H9 (cell line): Measurements from ENCODE around the gene USP13. TPM values are rescaled to one million over a fixed set of nuclear protein-coding genes. Genes with fewer than 3 reads are reported as not detected.

Source experiments
- DNase-seq: peaks from one replicate; pipeline ENCODE4 v3.0.0-alpha.2; 2017
- H2AFZ ChIP-seq: one replicate; pipeline ENCODE4 v1.6.1; 2013; ENCODE audit warnings: mild to moderate bottlenecking, low read length, control low read depth, moderate library complexity
- H2AK5ac ChIP-seq: 2 replicates; pipeline ENCODE4 v1.6.1; 2013; ENCODE audit warnings: low read length, control low read depth, mixed read lengths; ENCODE audit not compliant: insufficient read length
- H2BK120ac ChIP-seq: one replicate; pipeline ENCODE4 v1.6.1; 2013; ENCODE audit warnings: low read depth, mild to moderate bottlenecking, low read length, control low read depth, inconsistent platforms; ENCODE audit not compliant: poor library complexity, severe bottlenecking
- H2BK12ac ChIP-seq: 2 replicates; pipeline ENCODE4 v1.6.1; 2013; ENCODE audit warnings: low read length, control low read depth, mixed read lengths, low read depth; ENCODE audit not compliant: insufficient read length
- H2BK15ac ChIP-seq: 2 replicates; pipeline ENCODE4 v1.6.1; 2013; ENCODE audit warnings: low read depth, low read length, control low read depth
- H2BK20ac ChIP-seq: one replicate; pipeline ENCODE4 v1.6.1; 2013; ENCODE audit warnings: low read depth, mild to moderate bottlenecking, low read length, control low read depth, inconsistent platforms; ENCODE audit not compliant: poor library complexity, severe bottlenecking
- H2BK5ac ChIP-seq: 2 replicates; pipeline ENCODE4 v1.6.1; 2013; ENCODE audit warnings: low read length, control low read depth, mixed read lengths; ENCODE audit not compliant: insufficient read length
- H3K14ac ChIP-seq: 2 replicates; pipeline ENCODE4 v1.6.1; 2013; ENCODE audit warnings: low read length, control low read depth; ENCODE audit not compliant: insufficient read depth
- H3K18ac ChIP-seq: 2 replicates; pipeline ENCODE4 v1.6.1; 2013; ENCODE audit warnings: low read depth, mild to moderate bottlenecking, mixed read lengths, low read length, control low read depth; ENCODE audit not compliant: insufficient read length
- H3K23ac ChIP-seq: 2 replicates; pipeline ENCODE4 v1.6.1; 2013; ENCODE audit warnings: low read length, control low read depth, mixed read lengths, low read depth; ENCODE audit not compliant: insufficient read length
- H3K23me2 ChIP-seq: 2 replicates; pipeline ENCODE4 v1.6.1; 2013; ENCODE audit warnings: low read depth, mild to moderate bottlenecking, mixed read lengths, low read length, control low read depth; ENCODE audit not compliant: insufficient read length, poor library complexity, severe bottlenecking
- H3K27ac ChIP-seq: 2 replicates; pipeline ENCODE4 v1.5.1; 2013; ENCODE audit warnings: low read length, control low read depth, mixed read lengths, low read depth; ENCODE audit not compliant: insufficient read length
- H3K27me3 ChIP-seq: 2 replicates; pipeline ENCODE4 v1.6.1; 2013; ENCODE audit warnings: low read length, control low read depth, inconsistent platforms; ENCODE audit not compliant: insufficient read depth
- H3K4ac ChIP-seq: 2 replicates; pipeline ENCODE4 v1.6.1; 2013; ENCODE audit warnings: low read depth, mild to moderate bottlenecking, control low read depth, inconsistent platforms, low read length, moderate library complexity
- H3K4me1 ChIP-seq: 2 replicates; pipeline ENCODE4 v1.6.1; 2013; ENCODE audit warnings: low read length, control low read depth, inconsistent platforms; ENCODE audit not compliant: insufficient read depth
- H3K4me2 ChIP-seq: 2 replicates; pipeline ENCODE4 v1.6.1; 2013; ENCODE audit warnings: low read length, control low read depth, mixed read lengths; ENCODE audit not compliant: insufficient read length, insufficient read depth
- H3K56ac ChIP-seq: 2 replicates; pipeline ENCODE4 v1.6.1; 2013; ENCODE audit warnings: low read depth, mild to moderate bottlenecking, mixed read lengths, low read length, control low read depth; ENCODE audit not compliant: insufficient read length
- H3K79me1 ChIP-seq: 2 replicates; pipeline ENCODE4 v1.6.1; 2013; ENCODE audit warnings: low read depth, mild to moderate bottlenecking, moderate library complexity, low read length, control low read depth, inconsistent platforms; ENCODE audit not compliant: insufficient read depth, poor library complexity, severe bottlenecking
- H3K79me2 ChIP-seq: 2 replicates; pipeline ENCODE4 v1.6.1; 2013; ENCODE audit warnings: low read length, control low read depth, inconsistent platforms; ENCODE audit not compliant: insufficient read depth
- H3K9ac ChIP-seq: 2 replicates; pipeline ENCODE4 v1.6.1; 2013; ENCODE audit warnings: low read length, control low read depth, mixed read lengths; ENCODE audit not compliant: insufficient read length; ENCODE audit errors: extremely low read depth
- H3K9me3 ChIP-seq: one replicate; pipeline ENCODE4 v1.6.1; 2013; ENCODE audit warnings: low read depth, low read length, inconsistent platforms; ENCODE audit not compliant: control insufficient read depth
- H3T11ph ChIP-seq: one replicate; pipeline ENCODE4 v1.6.1; 2013; ENCODE audit warnings: mild to moderate bottlenecking, low read length, control low read depth, inconsistent platforms
- H4K20me1 ChIP-seq: one replicate; pipeline ENCODE4 v1.6.1; 2013; ENCODE audit not compliant: control insufficient read depth, insufficient read length, insufficient read depth
- H4K5ac ChIP-seq: 2 replicates; pipeline ENCODE4 v1.6.1; 2013; ENCODE audit warnings: low read depth, mild to moderate bottlenecking, mixed read lengths, low read length, control low read depth; ENCODE audit not compliant: insufficient read length
- H4K8ac ChIP-seq: replicated peaks from 2 replicates; pipeline ENCODE4 v1.6.1; 2013; ENCODE audit warnings: low read length, control low read depth, mixed read lengths, low read depth; ENCODE audit not compliant: insufficient read length
- H4K91ac ChIP-seq: 2 replicates; pipeline ENCODE4 v1.6.1; 2013; ENCODE audit warnings: low read depth, mild to moderate bottlenecking, moderate library complexity, mixed read lengths, low read length, control low read depth; ENCODE audit not compliant: insufficient read length
- H3K27ac Mint-ChIP-seq, 3 experiments: 2 replicates in 2 of 3; 3 replicates in 1 of 3; pipeline ENCODE4 v1.8.0; 2020 to 2021; ENCODE audit warnings: mixed read lengths in 3 of 3, mild to moderate bottlenecking in 1 of 3, moderate library complexity in 1 of 3
- H3K27me3 Mint-ChIP-seq: 2 replicates; pipeline ENCODE4 v1.8.0; 2021; ENCODE audit warnings: low read depth, mild to moderate bottlenecking, moderate library complexity, mixed read lengths
- H3K36me3 Mint-ChIP-seq, 3 experiments: 2 replicates in 2 of 3; 3 replicates in 1 of 3; pipeline ENCODE4 v1.8.0; 2020 to 2021; ENCODE audit warnings: low read depth in 3 of 3, mixed read lengths in 3 of 3; ENCODE audit not compliant: insufficient read depth in 1 of 3
- H3K4me1 Mint-ChIP-seq, 2 experiments: 2 replicates each; pipeline ENCODE4 v1.8.0; 2020; ENCODE audit warnings: mixed read lengths in 2 of 2
- H3K4me3 Mint-ChIP-seq, 2 experiments: 2 replicates in 1 of 2; 3 replicates in 1 of 2; pipeline ENCODE4 v1.8.0; 2020 to 2021; ENCODE audit warnings: mild to moderate bottlenecking in 2 of 2, mixed read lengths in 2 of 2, moderate library complexity in 1 of 2
- H3K9me3 Mint-ChIP-seq, 2 experiments: 2 replicates in 1 of 2; 3 replicates in 1 of 2; pipeline ENCODE4 v1.8.0; 2020; ENCODE audit warnings: mild to moderate bottlenecking in 2 of 2, mixed read lengths in 2 of 2, moderate library complexity in 1 of 2
- CTCF ChIP-seq: fragments of 200-600 bp; sonication (generic); conservative IDR thresholded peaks from 3 replicates; pipeline ENCODE4 v1.8.0; 2021; ENCODE audit warnings: antibody characterized with exemption, mild to moderate bottlenecking
- WGBS: extraction: QIAGEN DNeasy Blood & Tissue Kit; methylation state at CpG from one replicate; pipeline ENCODE4 v1.1.7; 2013; ENCODE audit warnings: missing lambda C conversion rate, low lambda C conversion rate, mixed read lengths; ENCODE audit not compliant: insufficient read length; ENCODE audit errors: extremely low coverage; 5-methylcytosine and 5-hydroxymethylcytosine counted together
- total RNA-seq: library from RNA; stranded (reverse); gene quantifications from 2 replicates; pipeline ENCODE4 v1.2.1, GENCODE V29; 2021

Gene USP13
- total RNA-seq, 1 experiment from 2014 or later, result 26.7 TPM

GRCh38 chr3:179615458-179616173, 37.2 kb upstream of the USP13 start:
- H2BK20ac ChIP-seq, result no peak overlapping the region
- H3K14ac ChIP-seq, result no peak overlapping the region
- H2BK12ac ChIP-seq, result no peak overlapping the region
- H2AK5ac ChIP-seq, result no peak overlapping the region
- H3K18ac ChIP-seq, result no peak overlapping the region
- no peak overlapping the region for H3K27ac Mint-ChIP-seq
- no peak for DNase-seq
- no peaks in the 10 kb centered on the region for H4K20me1 ChIP-seq
- TF ChIP-seq CTCF, result no peak
- H3K79me2 ChIP-seq, result no peaks in the 10 kb centered on the region
- no peaks in the 10 kb centered on the region; a peak in 1 of 5 replicates for H3K9me3 Mint-ChIP-seq
- no peak overlapping the region for H2BK15ac ChIP-seq
- no peaks in the 10 kb centered on the region for H3K27me3 ChIP-seq
- no peak overlapping the region for H3K23ac ChIP-seq
- H3K27me3 Mint-ChIP-seq, result no peaks in the 10 kb centered on the region
- no peak overlapping the region for H2BK120ac ChIP-seq
- H3K36me3 Mint-ChIP-seq, result peaks cover 21 to 32% (median 28%) of the 10 kb centered on the region in 3 experiments
- H3K4me2 ChIP-seq, result no peak overlapping the region
- no peaks in the 10 kb centered on the region for H3K23me2 ChIP-seq
- H4K91ac ChIP-seq, result no peak overlapping the region
- H2BK5ac ChIP-seq, result no peak overlapping the region
- H2AFZ ChIP-seq, result no peak overlapping the region
- no peak overlapping the region for H3K9ac ChIP-seq
- WGBS, result 100% methylated on average over 1 of the region's 4 CpGs
- no peak overlapping the region for H3K4me3 Mint-ChIP-seq
- H3K79me1 ChIP-seq, result no peaks in the 10 kb centered on the region
- H4K5ac ChIP-seq, result no peak overlapping the region
- peaks cover 0 to 4% of the 10 kb centered on the region in 2 experiments; a peak in 1 of 4 replicates for H3K4me1 Mint-ChIP-seq
- no peak overlapping the region for H3K56ac ChIP-seq
- no peak overlapping the region for H3K4ac ChIP-seq
- no peaks in the 10 kb centered on the region for H3K9me3 ChIP-seq
- no peak overlapping the region for H3T11ph ChIP-seq
- H4K8ac ChIP-seq, result no peak overlapping the region
- no peaks in the 10 kb centered on the region for H3K4me1 ChIP-seq
- H3K27ac ChIP-seq, result no peak overlapping the region
